ENCODE measurements around the gene APEX1. TPM values are rescaled to one million over a fixed set of nuclear protein-coding genes. Genes with fewer than 3 reads are reported as not detected.

The APEX1 gene
- total RNA-seq, 2 donors from 2014 or later = 86.7 to 101 TPM

DNA sequence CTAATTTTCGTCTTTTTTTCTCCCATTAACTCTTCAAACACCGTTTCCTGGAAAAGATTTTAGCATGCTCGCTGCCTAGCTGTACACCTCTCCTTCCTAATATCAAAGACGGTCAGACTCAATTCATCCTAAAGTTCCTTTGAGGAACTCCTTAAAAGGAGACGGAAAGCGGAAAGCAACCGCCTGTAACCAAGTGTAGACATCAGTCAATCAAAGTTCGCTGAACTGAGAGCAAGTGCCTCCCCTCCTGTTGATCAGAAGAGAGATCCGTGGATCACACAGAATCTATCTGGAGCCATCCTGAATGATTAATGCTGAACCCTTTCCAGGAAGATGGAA is 41.3 kb upstream of the APEX1 start:
- no peaks in the 10 kb centered on the region for H3K9me3 ChIP-seq
- TF ChIP-seq POLR2A (IDR thresholded peaks at IDR 0.05) = no peak
- TF ChIP-seq, protein P1, sequence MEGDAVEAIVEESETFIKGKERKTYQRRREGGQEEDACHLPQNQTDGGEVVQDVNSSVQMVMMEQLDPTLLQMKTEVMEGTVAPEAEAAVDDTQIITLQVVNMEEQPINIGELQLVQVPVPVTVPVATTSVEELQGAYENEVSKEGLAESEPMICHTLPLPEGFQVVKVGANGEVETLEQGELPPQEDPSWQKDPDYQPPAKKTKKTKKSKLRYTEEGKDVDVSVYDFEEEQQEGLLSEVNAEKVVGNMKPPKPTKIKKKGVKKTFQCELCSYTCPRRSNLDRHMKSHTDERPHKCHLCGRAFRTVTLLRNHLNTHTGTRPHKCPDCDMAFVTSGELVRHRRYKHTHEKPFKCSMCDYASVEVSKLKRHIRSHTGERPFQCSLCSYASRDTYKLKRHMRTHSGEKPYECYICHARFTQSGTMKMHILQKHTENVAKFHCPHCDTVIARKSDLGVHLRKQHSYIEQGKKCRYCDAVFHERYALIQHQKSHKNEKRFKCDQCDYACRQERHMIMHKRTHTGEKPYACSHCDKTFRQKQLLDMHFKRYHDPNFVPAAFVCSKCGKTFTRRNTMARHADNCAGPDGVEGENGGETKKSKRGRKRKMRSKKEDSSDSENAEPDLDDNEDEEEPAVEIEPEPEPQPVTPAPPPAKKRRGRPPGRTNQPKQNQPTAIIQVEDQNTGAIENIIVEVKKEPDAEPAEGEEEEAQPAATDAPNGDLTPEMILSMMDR (IDR thresholded peaks at IDR 0.05) = no peak
- peak overlapping the region; percentile 63 to 96 (median 91) for H3K27ac ChIP-seq
- ATAC-seq = no peak
- no peaks in the 10 kb centered on the region for H3K36me3 ChIP-seq (replicated peaks in 1 of 2; ENCODE audit: insufficient read depth in 1 of 2, low read depth in 2 of 2)
- H3K4me1 ChIP-seq = peaks cover 39% of the 10 kb centered on the region
- DNase-seq = no peak
- no peaks in the 10 kb centered on the region for H3K27me3 ChIP-seq
- H3K4me3 ChIP-seq = peak overlapping the region; percentile 47 to 87
- intact Hi-C loops (cut with DNase I) = no loop called here
- WGBS, 2 donors = 3 to 4% methylated on average over 9 of the region's 9 CpGs

DNA sequence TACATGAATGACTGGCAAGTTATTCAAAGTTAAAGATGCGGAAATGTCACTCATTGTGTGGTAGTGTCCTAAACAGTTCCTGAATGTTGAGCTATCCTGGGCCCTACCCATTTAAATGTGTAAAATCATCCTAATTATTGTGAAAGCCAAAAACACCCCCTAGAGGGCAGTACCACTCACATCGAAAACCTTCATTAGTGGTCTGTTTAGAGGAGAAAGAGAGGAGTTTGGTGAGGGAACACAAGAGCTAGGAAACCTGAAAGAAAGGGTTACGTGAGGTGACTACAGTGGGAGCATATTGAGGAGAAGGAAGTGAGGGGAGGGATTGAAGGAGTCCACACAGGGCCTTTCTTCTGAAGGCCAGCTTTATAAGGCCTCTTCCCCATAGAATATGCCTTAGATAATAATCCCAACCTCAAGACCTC is 39.2 kb upstream of the APEX1 start:
- no peak for TF ChIP-seq POLR2A (IDR thresholded peaks at IDR 0.05)
- TF ChIP-seq, protein P1 (IDR thresholded peaks at IDR 0.05) = peak in 6 of 7 experiments; percentile 30 to 53 (median 47)
- H3K4me3 ChIP-seq = no peak overlapping the region
- peaks cover 43% of the 10 kb centered on the region for H3K4me1 ChIP-seq
- H3K27ac ChIP-seq = peak overlapping the region in 1 of 4 donors; percentile 17
- ATAC-seq (no peak), DNase-seq (peak in 2 of 4 donors; percentile 23 to 29)
- 49 to 62% methylated on average over 3 of the region's 3 CpGs for WGBS, 2 donors
- no peaks in the 10 kb centered on the region for H3K27me3 ChIP-seq
- intact Hi-C loops (cut with DNase I) = no loop called here
- H3K36me3 ChIP-seq (replicated peaks in 1 of 2; ENCODE audit: insufficient read depth in 1 of 2, low read depth in 2 of 2) = no peaks in the 10 kb centered on the region
- no peaks in the 10 kb centered on the region for H3K9me3 ChIP-seq

DNA sequence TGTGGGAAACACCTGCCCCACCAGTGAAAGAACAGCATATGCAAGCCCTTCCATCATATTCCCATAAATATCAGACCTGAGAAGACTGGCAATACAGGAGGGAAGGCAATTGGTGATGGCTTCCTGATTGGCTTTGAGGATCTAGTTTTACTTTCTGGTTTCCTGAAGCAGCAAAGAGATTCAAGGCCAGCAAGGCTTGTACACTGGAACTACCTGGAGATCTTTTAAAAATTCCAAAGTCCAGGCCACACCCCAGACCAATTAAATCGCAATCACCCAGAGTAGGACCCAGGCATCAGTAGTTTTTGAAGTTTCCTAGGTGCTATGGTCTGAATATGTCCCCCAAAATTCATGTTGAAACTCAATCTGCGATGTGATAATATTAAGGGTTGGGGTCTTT is 38.8 kb upstream of the APEX1 start:
- Histone ChIP-seq H3K4me3 (no peak overlapping the region), H3K27ac (peak overlapping the region in 1 of 4 donors; percentile 17), H3K36me3 (replicated peaks in 1 of 2; ENCODE audit: insufficient read depth in 1 of 2, low read depth in 2 of 2) (no peaks in the 10 kb centered on the region), H3K27me3 (no peaks in the 10 kb centered on the region), H3K4me1 (peaks cover 43% of the 10 kb centered on the region), H3K9me3 (no peaks in the 10 kb centered on the region)
- no peak for TF ChIP-seq POLR2A (IDR thresholded peaks at IDR 0.05)
- TF ChIP-seq, protein P1 (IDR thresholded peaks at IDR 0.05) = no peak
- WGBS, 2 donors = 84 to 93% methylated on average over 2 of the region's 2 CpGs
- no peak for ATAC-seq
- no peak for DNase-seq
- intact Hi-C loops (cut with DNase I) = no loop called here

DNA sequence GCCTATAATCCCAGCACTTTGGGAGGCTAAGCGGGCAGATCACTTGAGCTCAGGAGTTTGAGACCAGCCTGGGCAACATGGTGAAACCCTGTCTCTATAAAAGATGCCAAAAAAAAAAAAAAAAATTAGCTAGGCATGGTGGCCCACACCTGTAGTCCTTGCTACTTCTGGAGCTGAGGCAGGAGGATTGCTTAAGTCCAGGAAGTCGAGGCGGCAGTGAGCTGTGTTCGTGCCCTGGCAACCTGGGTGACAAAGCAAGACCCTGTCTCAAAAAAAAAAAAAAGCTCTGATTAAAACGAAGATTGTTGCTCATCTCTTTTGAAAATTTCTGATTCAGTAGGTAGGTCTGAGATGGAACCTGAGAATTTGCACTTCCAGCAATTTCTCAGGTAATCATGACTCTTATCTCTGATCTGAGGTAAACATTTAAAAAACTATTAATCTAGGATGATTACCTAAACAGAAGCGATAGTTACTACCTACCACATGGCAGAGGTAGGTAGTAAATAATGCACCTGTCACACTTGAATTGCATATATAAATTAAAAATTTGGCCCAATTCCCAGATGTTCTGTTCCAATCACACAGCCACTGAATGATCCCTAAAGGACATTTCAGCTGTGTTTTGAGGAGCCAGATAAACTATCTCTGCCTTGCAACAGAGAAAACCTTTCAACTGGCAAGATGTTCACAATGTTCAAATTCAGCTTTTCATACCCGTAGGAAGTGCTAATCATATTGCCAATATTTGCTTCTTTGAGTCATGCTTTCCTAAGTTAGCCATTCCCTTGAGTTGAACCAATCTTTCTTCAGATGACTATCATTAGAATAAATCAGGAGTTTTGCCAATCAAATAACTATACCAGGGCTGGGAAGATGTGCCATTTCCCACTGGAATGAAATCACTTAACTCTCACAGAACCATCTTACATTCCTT is 37.5 kb upstream of the APEX1 start:
- H3K36me3 ChIP-seq (replicated peaks in 1 of 2; ENCODE audit: insufficient read depth in 1 of 2, low read depth in 2 of 2) = no peaks in the 10 kb centered on the region
- peaks cover 32% of the 10 kb centered on the region for H3K4me1 ChIP-seq
- H3K27me3 ChIP-seq = no peaks in the 10 kb centered on the region
- H3K9me3 ChIP-seq = no peaks in the 10 kb centered on the region
- intact Hi-C loops (cut with DNase I) = no loop called here
- TF ChIP-seq, protein P1 (IDR thresholded peaks at IDR 0.05) = no peak
- no peak for TF ChIP-seq POLR2A (IDR thresholded peaks at IDR 0.05)
- H3K27ac ChIP-seq = peak overlapping the region in 3 of 4 donors; percentile 29 to 45 (median 40)
- peak in 1 of 4 donors; percentile 26 for DNase-seq
- 39 to 43% methylated on average over 7 of the region's 7 CpGs for WGBS, 2 donors
- ATAC-seq = no peak
- no peak overlapping the region for H3K4me3 ChIP-seq
